Middle frontal gyrus (tissue), 1 donor: ENCODE data around the gene DGKD.
A peak's percentile ranks its signal among the peaks of the same experiment; 100 is the strongest.

Source experiments
- DNase-seq: peaks from one replicate; pipeline ENCODE4 v3.0.0-alpha.2; 2015; ENCODE audit warnings: low spot score; ENCODE audit errors: extremely low spot score

DGKD gene

DNA sequence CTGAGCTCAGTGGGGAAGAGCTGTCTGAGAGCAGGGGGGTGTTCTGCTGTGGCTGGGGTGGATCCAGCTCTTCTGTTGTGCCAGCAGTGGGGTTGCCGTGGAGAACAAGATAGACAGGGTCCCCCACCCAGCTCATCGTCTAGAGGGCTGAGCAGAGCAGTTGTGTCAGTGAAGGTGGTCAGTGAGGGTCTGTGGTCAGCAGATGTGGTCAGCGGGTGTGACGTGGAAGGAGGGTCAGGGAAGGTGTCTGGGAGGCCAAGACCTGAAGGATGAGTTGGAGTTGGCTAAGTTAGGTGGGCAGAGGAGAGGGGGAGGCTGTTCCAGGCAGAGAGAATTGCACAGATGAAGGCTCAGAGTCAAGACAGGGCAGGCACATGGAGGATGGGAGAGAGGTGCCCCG lies 103.1 kb downstream of the DGKD start:
- no peak for DNase-seq

DNA sequence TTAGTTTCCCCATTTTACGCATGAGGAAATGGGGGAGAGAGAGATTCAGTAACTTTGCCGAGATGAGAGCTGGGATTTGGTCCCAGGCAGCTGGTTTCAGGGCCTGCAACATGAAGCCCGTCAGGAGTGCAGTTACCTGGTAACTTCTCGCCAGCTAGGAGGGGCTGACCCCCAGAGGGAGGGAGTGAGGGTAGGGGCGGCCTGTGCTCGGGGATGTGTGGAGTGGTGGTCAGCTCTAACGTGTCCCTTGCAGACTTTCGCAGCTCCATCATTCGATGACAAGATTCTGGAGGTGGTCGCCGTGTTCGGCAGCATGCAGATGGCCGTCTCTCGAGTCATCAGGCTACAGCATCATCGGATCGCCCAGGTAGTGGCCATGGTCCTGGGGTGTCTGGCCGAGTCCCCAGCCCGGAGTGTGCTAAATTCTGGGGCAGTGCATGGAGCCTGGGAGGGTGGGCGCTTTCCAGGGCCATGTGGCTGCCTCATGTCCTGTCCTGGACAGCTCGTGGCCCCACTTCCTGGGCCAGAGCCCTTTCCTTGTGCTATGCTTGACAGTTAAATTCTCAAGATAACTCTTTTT lies 103.8 kb downstream of the DGKD start:
- DNase-seq: no peak

DNA sequence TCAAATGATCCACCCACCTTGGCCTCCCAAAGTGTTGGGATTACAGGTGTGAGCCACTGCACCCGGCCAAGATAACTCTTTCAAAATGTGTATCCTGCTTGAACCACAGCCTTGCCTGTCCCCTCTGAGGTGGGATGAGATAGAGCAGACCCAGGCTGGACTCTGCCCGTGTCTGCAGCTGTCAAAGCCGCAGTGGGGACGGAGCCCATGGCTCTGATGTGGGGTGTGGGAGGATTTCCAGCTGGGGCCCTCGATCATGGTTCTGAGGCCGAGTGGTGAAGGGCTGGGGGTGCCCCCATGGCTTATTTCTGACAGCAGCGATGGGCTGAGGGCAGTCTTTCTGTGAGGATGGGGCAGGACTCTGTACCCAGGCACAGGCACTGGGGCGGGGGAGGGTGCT lies 104.5 kb downstream of the DGKD start:
- DNase-seq: no peak

DNA sequence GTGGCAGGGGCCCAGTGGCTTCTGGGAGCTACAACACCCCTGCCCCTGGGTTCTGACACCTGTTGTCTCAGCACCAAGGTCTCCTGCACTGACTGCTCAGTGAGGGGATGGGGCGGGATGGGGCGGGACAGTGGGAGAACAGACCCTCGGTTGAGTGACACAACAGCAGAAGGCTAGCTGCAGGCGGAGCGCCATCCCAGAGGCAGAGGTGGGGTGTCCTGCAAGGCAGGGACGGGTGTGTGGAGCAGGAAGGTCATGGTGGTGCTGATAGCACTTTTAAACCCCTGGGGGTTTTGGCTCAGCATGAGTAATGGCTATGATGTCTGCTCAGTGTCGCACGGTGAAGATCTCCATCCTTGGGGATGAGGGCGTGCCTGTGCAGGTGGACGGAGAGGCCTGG lies 105.1 kb downstream of the DGKD start:
- DNase-seq: no peak

DNA sequence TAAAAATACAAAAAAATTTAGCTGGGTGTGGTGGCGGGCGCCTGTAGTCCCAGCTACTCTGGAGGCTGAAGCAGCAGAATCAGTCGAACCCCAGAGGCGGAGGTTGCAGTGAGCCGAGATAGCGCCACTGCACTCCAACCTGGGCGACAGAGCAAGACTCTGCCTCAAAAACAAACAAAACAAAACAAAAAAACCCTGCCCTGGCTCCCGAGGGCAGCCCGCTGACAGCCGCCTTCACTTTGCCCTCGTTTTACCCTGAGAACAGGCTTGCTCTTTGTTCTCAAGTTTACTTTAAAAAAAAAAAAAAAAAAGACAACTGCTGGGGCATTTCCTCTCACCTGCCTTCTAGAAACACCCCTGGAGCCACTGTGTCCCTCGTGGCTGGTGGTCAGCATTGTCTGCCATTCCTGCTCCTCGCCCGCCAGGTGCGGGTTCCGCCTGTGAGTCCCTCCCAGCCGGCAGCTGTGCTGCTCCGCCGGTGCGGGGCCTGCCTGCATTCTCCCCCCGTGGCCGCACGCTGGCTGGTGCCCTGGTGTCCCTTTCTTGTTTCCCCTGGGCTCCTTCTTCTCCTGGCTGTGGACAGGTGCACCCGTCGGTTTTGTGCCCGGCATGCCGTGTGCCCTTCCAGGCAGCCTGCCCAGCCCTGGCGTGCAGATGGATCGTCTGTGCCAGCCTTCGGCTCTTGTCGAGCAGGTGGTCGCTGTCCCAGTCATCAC lies 106.6 kb downstream of the DGKD start:
- DNase-seq: no peak

DNA sequence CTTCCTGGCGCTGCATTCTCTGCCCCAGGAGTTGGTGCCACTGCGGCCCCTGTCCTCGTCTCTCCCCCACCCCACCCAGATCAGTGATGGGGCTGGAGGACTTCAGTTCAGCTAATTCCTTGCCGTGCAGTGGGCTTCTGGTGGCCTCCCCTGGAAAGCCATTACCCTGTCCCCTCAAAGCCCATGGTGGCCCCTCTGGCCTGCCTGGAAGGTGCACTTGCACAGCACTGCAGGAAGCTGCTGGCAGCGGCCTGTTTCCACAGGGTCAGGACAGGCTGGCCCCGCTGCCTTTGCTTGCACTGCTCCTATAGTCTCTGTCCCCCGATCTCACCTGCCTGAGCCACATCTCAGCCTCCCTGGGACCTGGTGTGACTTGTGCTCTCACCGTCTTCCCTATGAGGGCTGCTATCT lies 107.2 kb downstream of the DGKD start:
- no peak for DNase-seq

DNA sequence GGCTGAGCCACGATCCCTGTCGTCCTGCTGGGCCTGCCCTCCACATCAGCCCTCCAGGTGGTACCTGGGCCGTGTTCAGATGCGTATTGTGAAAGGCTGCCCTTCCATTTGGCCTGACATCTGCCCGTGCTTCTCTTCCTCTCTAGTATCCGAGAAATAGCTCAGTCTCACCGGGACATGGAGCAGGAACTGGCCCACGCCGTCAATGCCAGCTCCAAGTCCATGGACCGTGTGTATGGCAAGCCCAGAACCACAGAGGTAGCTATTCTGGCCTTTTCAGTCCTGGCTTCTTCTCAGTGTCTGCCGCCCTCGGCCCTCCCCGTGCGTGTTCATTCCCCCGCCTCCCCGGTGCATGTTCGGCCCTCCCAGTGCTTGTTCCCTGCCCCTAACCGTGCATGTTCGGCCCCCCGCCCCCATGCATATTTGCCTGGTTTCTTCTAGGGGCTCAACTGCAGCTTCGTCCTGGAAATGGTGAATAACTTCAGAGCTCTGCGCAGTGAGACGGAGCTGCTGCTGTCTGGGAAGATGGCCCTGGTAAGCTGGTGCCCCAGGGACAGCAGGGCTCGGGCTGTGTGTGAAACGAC lies 108.0 kb downstream of the DGKD start:
- DNase-seq: no peak

DNA sequence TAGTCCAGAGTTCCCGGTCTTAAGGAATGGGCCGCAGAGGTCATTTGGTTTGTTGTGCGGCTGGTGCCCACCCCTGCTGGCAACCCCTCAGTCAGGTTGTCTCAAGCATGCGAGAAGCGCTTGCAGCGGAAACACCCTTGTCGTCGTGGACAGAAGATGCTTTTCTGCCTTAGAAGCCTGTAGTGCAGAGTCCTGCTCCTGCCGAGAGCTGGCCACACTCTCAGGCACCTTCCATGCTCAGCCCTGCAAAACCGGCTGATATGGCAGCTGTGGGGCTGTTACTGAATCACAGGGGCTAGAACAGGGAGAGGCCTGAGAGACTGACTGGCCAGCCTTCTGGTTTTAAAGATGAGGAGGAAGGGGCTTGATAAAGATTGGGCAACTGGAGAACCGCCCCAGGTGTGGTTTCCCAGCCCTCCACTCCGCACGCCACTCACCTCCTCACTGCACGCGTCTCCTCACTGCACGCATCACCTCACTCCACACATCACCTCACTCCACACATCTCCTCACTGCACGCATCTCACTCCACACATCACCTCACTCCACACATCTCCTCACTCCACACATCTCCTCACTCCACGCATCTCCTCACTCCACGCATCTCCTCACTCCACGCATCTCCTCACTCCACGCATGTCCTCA lies 108.7 kb downstream of the DGKD start:
- DNase-seq: no peak

DNA sequence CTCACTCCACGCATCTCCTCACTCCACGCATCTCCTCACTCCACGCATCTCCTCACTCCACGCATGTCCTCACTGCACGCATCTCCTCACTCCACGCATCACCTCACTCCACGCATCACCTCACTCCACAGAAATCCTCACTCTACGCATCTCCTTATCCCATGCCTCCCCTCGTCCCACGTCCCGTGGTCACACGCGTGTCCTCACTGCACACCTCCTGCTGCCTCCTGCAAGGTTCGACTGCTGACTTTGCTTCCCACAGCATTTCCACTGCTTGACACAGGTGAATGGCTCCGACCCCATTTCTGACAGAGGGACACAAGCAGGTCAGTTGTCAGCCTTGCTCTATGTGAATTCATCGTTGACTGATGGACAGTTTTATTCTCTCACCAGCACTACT lies 109.3 kb downstream of the DGKD start:
- DNase-seq: no peak

DNA sequence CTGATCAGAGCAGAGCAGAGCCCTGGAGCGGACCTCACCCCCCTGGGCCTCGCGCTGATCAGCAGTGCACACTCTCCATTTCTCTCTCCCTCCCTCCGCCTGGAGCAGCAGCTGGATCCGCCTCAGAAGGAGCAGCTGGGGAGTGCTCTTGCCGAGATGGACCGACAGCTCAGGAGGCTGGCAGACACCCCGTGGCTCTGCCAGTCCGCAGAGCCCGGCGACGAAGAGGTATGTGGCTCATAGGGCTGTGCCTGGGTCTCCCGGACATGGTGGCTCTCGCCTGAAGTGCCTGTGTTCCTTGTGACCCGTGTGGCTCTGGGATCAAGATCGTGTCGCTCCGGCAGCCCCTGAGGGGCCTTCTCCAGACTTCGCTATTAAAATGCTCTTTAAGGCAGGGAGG lies 109.8 kb downstream of the DGKD start:
- DNase-seq: no peak

DNA sequence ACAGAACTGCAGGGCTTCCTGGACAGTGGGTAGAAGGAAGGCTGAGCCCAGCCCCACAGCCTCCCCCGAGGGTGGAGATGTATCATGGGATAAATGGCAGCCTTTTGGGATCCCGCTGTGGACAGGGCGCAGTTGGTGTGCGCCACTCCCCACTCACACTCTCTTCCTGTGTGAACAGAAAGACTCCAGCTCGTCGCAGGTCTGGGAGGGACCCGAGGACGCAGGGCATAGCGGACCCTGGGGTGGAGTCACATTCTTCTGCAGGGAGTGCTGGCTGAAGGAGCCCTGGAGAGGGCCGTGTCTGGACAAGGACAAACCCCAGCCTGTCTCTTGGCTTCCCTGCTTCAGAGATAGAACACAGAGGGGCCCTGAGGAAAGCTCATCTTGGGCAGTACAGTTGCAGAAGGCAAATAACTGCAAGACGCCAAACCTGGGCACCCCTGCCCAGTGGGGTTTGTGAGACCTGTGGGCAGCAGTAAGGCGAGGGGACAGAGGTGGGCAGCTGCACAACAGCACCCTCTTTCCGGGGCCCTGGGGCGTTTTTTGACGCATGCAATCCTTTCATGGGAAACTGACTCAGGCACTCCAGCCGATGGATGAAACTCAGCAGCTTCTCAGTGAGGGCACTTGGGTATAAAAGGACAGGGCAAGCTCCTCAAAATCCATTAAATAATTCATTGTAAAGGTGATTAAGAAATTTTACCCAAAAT lies 110.4 kb downstream of the DGKD start:
- DNase-seq: no peak

DNA sequence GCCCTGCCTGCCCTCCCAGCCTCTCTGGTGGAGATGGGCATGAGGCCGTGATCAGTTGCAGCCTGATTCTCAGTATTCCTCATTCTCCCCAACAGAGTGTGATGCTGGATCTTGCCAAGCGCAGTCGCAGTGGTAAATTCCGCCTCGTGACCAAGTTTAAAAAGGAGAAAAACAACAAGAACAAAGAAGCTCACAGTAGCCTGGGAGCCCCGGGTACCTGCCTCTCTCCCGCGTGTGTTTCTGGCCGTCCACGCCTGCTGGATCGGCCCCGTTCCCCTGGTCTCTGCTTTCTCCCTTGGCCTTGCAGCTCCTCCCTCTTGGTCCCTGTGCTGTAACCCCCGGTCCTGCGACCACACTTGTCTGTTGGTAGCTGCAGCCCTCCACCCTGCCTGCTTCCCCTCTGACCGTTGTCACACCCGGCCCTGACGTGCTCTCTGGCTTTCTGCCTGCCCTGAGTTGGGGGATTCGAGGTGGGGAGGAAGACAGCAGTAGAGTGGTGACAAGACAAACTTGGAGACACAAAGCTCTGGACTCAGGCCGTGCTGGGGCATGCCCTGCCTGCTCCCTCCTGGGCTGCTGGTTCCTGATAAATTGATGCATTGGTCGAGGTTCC lies 112.8 kb downstream of the DGKD start:
- no peak for DNase-seq

DNA sequence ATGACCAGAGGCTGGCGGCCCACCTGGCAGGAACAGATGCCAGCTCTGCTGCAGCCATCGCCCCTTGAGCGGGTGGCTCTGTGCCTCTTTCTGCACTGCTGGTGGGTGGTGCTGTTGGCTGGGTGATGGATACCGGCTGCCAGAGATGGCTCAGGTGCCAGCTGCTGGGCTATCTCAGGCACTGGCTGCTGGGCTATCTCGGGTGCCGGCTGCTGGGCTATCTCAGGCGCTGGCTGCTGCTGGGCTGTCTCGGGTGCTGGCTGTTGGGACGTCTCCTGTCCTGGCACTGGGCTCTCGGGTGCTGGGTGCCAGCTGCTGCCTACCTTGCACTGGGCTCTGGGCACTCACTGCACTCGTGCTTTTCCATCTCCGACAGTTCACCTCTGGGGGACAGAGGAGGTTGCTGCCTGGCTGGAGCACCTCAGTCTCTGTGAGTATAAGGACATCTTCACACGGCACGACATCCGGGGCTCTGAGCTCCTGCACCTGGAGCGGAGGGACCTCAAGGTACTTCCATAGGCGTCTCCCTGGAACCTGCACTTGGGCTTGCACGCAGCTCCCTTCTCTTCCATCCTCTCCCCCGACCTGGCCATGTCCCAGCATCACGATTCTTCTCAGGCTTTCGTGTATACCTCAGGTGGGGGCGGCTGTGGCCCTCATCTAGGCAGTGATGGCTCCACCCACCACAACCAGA lies 113.9 kb downstream of the DGKD start:
- no peak for DNase-seq

DNA sequence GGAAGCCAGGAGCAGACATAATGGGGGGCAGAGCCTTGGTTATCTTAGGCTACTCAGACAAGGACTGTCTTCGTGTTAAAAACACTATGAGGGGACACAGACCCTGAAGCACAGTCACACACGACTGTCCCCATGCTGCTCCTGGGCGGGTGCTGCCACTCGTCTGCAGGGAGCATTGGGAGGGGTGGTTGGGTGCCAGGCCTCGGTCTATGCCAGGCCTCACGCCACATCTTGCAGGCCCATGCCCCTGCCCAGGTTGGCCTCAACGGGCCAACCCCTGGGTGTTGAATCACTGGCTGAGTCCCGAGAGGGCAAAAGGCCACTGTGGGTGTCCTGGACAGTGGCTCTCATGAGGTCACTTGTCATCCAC lies 114.4 kb downstream of the DGKD start:
- DNase-seq: no peak

DNA sequence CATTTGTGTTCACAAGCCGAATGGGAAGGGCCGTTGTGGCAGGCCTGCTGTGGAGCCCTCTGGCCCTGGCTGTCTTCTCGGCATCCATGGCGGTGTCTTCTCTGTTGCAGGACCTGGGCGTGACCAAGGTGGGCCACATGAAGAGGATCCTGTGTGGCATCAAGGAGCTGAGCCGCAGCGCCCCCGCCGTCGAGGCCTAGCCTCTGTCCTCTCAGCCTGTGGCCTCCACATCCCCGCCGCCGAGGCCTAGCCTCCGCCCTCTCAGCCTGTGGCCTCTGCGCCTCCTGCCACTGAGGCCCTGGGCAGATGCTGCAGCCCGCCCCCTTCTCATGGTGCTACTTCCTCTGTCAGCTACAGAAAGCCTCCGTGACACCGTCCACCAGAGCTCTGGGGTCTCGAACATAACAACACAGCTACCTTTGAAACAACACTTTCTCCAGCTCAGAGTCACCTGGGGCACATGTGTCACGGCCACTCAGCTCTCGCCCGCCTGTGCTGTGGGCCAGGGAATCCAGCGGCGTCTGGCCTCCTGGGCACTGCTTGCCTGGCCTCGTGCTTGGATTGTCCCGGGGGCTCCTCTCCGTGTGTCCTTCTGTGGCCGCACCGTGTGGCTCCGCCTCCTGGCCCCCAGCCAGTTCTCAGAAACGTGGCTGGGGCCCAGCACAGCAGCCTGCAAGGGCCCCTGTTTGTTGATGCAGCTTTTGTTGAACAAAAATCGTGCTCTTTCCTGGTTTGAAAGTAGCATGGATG lies 115.1 kb downstream of the DGKD start:
- no peak for DNase-seq

DNA sequence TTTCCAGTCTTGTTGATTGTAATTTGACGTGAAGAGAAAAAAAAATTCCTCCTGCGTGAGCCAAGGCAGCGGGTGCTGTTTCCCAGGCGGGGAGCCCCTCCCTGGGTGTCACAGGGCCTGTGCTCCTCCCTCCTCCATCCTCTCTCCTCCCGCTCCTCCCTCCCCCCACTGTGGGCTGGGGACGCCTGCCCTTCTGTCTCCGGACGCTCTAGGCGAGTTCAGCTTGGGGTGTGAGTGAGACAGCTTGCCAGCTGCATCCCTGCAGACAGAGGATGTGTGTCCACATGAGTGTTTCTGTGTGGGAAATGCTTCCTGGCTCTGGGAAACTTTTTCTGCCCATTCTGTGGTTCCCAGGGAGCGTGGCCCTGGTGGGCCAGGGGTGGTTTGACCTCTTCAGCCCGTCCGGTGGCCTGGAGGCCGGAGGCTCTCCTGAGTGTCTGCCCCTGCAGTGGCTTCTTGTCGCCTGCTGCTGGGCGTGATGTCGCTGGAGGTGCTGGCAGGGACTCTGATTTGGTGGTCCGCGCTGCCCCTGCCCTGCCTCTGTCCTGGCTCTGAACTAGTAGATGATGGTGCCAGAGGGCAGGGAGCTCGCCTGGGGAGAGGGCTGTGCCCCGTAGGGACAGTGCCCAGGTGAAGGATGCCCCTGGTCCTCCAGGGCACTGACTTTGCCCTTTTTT lies 115.9 kb downstream of the DGKD start:
- peak; percentile 10 for DNase-seq

DNA sequence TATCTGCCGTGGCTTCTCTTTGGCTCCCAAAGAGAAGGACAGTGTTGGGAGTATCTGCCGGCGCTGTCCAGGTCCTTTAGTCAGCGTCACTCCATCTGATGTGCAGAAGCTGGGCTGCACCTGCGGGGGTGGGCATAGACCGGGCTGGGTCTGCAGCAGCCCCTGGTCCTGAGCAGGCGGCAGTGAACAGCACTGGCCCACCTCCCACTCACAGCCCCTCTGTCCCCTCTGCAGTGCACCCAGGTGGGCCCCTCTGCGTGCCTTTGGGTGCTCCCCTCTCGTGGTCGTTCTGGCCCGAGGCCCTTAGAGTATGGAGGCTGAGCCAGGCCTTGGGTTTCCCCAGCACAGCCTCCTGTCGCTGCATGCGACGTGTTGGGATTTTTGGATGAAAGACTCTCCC lies 116.5 kb downstream of the DGKD start:
- no peak for DNase-seq

DNA sequence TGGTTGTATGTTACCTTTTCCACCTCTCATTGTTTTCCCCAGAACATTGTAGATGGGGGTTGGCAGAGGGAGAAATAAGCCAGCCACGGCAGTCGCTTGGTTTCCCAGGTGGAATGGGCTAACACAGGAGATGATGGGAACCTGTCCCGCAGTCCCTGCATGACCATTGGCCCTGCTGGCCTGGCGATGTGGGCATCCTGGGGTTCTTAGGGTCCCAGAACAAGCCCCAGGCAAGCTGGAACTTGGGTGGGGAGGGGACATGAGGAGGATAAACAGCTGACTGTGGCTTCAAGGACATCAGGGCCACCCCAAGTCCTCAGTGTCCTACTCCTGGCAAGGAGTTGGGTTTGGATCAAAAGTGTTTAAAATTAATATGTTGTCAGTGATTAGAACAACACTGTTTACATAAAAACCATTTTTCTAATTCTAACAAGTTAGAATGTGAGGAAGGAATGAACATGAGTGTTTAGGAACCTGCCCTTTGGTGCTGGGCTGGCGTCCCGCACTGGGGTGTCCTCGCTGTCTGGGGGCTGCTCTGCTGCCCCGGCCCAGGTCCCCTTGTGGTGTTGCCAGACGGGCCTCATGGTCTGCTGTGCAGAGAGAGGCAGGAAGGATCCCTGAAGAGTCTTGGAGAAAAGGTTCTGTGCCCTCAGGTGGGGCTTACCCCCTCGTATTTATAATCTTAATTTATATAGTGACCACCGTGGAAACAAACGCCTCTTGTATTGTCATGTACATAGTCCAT lies 117.2 kb downstream of the DGKD start:
- no peak for DNase-seq

DNA sequence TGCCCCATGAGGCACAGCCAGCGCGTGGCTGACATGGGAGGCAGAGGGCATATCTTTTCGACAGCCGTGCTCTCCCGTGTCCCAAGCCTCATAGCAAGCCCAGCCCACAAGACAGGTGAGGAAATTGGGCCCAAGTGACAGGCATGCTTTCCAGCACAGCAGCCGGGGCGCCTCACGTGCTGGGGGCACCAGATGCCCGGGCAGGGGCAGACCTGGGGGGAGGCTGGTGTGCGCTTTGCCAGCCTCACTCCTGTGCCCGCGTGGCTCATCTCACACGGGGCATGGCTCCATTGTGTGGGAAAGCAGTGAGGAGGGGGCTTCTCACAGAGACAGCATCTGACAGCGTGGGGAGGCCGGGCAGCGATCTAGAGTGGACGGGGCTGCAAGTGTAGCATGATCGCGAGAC lies 119.1 kb downstream of the DGKD start:
- no peak for DNase-seq
